Mesendoderm (in vitro differentiated cells): ENCODE data around the gene ARHGAP5.

Experiments used
- DNase-seq: peaks from one replicate; pipeline ENCODE4 v3.0.0; 2013
- H2AK5ac ChIP-seq: 2 replicates; pipeline ENCODE4 v1.6.1; 2013; ENCODE audit warnings: low read length, inconsistent platforms
- H2BK120ac ChIP-seq: 2 replicates; pipeline ENCODE4 v1.6.1; 2013; ENCODE audit warnings: low read depth, mild to moderate bottlenecking, low read length, moderate library complexity, mixed read lengths
- H2BK15ac ChIP-seq: replicated peaks from 2 replicates; pipeline ENCODE4 v1.6.1; 2013; ENCODE audit warnings: low read depth, mild to moderate bottlenecking, moderate library complexity
- H2BK5ac ChIP-seq: 2 replicates; pipeline ENCODE4 v1.6.1; 2013; ENCODE audit warnings: low read length, inconsistent platforms
- H3K18ac ChIP-seq: 2 replicates; pipeline ENCODE4 v1.6.1; 2013; ENCODE audit warnings: mild to moderate bottlenecking, low read length, mixed read lengths
- H3K23ac ChIP-seq: one replicate; pipeline ENCODE4 v1.6.1; 2013; ENCODE audit warnings: low read length
- H3K27ac ChIP-seq: 2 replicates; pipeline ENCODE4 v1.5.1; 2013; ENCODE audit warnings: low read depth, mild to moderate bottlenecking, inconsistent platforms, low read length, moderate library complexity
- H3K27me3 ChIP-seq: 2 replicates; pipeline ENCODE4 v1.6.1; 2013; ENCODE audit warnings: low read length, control low read depth, mild to moderate bottlenecking, inconsistent platforms; ENCODE audit not compliant: insufficient read depth, poor library complexity
- H3K36me3 ChIP-seq: 2 replicates; pipeline ENCODE4 v1.6.1; 2013; ENCODE audit warnings: low read length, inconsistent platforms; ENCODE audit not compliant: control insufficient read depth, insufficient read depth
- H3K4ac ChIP-seq: one replicate; pipeline ENCODE4 v1.6.1; 2013; ENCODE audit warnings: low read depth, mild to moderate bottlenecking, low read length, moderate library complexity
- H3K4me1 ChIP-seq: 2 replicates; pipeline ENCODE4 v1.6.1; 2013; ENCODE audit warnings: low read depth, low read length, inconsistent platforms; ENCODE audit not compliant: control insufficient read depth
- H3K4me2 ChIP-seq: 2 replicates; pipeline ENCODE4 v1.6.1; 2013; ENCODE audit warnings: low read length
- H3K4me3 ChIP-seq: 2 replicates; pipeline ENCODE4 v1.5.1; 2013; ENCODE audit warnings: mild to moderate bottlenecking, low read length
- H3K56ac ChIP-seq: one replicate; pipeline ENCODE4 v1.6.1; 2013; ENCODE audit warnings: low read length
- H3K79me1 ChIP-seq: 2 replicates; pipeline ENCODE4 v1.6.1; 2013; ENCODE audit warnings: low read length, inconsistent platforms
- H3K79me2 ChIP-seq: 2 replicates; pipeline ENCODE4 v1.6.1; 2013; ENCODE audit warnings: mild to moderate bottlenecking, low read length; ENCODE audit not compliant: control insufficient read depth, insufficient read depth
- H3K9ac ChIP-seq: 2 replicates; pipeline ENCODE4 v1.6.1; 2013; ENCODE audit warnings: low read length, inconsistent platforms
- H4K5ac ChIP-seq: one replicate; pipeline ENCODE4 v1.6.1; 2013; ENCODE audit warnings: low read length
- H4K8ac ChIP-seq: one replicate; pipeline ENCODE4 v1.6.1; 2013; ENCODE audit warnings: low read depth, mild to moderate bottlenecking, control low read depth, low read length, moderate library complexity
- WGBS: extraction: QIAGEN DNeasy Blood & Tissue Kit; methylation state at CpG from one replicate; pipeline ENCODE4 v1.1.7; 2013; ENCODE audit warnings: low lambda C conversion rate, missing lambda C conversion rate; ENCODE audit not compliant: insufficient coverage; ENCODE audit errors: extremely low coverage; 5-methylcytosine and 5-hydroxymethylcytosine counted together

ARHGAP5 gene

DNA sequence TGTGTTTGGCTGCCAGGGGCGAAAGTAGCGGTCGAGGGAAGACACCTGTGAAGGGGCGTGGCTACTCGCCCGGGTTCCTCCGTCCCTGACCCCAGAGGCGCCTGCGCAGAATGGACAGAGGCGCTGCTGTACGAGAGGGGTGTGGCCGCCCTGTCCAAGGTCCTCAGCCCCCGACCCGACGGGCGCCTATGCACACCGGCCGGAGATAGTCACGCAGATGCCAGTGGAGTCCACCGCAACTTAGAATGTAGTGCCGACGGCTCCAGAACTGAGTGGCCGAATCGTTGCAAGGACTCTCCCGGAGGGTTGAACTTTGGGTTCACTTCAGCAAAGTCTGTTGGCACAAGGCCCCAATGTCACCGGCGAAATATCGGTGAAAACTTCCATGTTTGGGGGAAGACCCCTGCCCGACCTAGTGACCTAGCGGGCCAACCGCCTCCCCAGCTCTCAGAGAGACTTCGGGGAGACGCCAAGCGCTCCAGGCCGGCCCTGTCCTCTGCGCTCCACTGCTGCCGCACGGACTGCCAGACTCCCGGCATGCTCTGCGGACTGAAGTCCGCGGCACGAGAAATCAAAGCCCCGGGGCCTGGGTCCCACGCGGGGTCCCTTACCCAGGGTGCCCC is 124.2 kb downstream of the ARHGAP5 start:
- peak overlapping the region; percentile 51 for H3K27ac ChIP-seq
- no peaks in the 10 kb centered on the region for H3K79me2 ChIP-seq
- H3K27me3 ChIP-seq, result no peaks in the 10 kb centered on the region
- H3K9ac ChIP-seq, result peak overlapping the region; percentile 70
- no peak overlapping the region for H3K23ac ChIP-seq
- H3K18ac ChIP-seq, result no peak overlapping the region
- peak; percentile 95 for DNase-seq
- peak overlapping the region; percentile 78 for H3K4me3 ChIP-seq
- H2AK5ac ChIP-seq, result no peak overlapping the region
- no peak overlapping the region for H4K8ac ChIP-seq
- no peaks in the 10 kb centered on the region for H3K4me1 ChIP-seq
- no peak overlapping the region for H3K4ac ChIP-seq
- peak overlapping the region; percentile 86 for H3K56ac ChIP-seq
- H2BK120ac ChIP-seq, result no peak overlapping the region
- H2BK15ac ChIP-seq, result no peak overlapping the region
- H4K5ac ChIP-seq, result no peak overlapping the region
- no peaks in the 10 kb centered on the region for H3K79me1 ChIP-seq
- no CpG with 5 or more reads among the region's 46 CpGs for WGBS
- H3K36me3 ChIP-seq, result no peaks in the 10 kb centered on the region
- H3K4me2 ChIP-seq, result peak overlapping the region; percentile 84
- no peak overlapping the region for H2BK5ac ChIP-seq

DNA sequence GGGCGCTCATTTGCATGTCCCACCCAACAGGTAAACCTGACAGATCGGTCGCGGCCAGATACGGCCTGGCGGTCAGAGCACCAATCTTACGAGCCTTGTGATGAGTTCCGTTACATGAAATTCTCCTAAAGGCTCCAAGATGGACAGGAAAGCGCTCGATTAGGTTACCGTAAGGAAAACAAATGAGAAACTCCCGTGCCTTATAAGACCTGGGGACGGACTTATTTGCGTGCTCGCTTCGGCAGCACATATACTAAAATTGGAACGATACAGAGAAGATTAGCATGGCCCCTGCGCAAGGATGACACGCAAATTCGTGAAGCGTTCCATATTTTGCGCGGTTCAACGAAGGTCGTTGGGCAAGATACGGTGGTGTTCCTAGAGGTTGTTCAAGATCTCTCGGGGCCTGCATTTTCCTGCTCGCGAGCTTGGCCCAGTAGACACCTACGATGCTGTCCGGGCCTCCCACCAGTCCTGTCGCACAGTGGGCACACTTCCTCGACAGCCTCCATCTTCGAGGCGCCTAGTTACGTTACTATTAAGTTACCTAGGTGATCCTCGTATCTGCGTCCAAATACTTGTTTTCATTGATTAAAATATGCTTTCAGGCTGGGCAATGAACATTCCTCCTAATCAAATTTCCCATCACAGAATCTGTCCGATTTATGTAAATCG is 124.8 kb downstream of the ARHGAP5 start, which contains the start of gene RNU6-7:
TSS of gene RNU6-7 (plus strand) at position 230 of the 675 bp plus-strand sequence.
- Histone ChIP-seq H3K18ac (no peak within 1 kb of the TSS), H2BK5ac (no peak within 1 kb of the TSS), H3K79me2 (no peaks in the 10 kb centered on the region), H4K5ac (no peak within 1 kb of the TSS), H2AK5ac (no peak within 1 kb of the TSS), H4K8ac (no peak within 1 kb of the TSS), H3K9ac (peak within 1 kb of the TSS; percentile 70), H3K4ac (no peak within 1 kb of the TSS), H3K4me3 (peak within 1 kb of the TSS; percentile 78), H3K79me1 (no peaks in the 10 kb centered on the region), H3K23ac (no peak within 1 kb of the TSS), H2BK120ac (no peak within 1 kb of the TSS), H3K4me1 (no peaks in the 10 kb centered on the region), H3K27me3 (no peaks in the 10 kb centered on the region), H3K4me2 (peak within 1 kb of the TSS; percentile 84), H3K36me3 (no peaks in the 10 kb centered on the region), H3K27ac (peak within 1 kb of the TSS; percentile 51), H3K56ac (peak within 1 kb of the TSS; percentile 86), H2BK15ac (no peak within 1 kb of the TSS)
- DNase-seq, result peak; percentile 74
- WGBS, result no CpG with 5 or more reads among the region's 40 CpGs

DNA sequence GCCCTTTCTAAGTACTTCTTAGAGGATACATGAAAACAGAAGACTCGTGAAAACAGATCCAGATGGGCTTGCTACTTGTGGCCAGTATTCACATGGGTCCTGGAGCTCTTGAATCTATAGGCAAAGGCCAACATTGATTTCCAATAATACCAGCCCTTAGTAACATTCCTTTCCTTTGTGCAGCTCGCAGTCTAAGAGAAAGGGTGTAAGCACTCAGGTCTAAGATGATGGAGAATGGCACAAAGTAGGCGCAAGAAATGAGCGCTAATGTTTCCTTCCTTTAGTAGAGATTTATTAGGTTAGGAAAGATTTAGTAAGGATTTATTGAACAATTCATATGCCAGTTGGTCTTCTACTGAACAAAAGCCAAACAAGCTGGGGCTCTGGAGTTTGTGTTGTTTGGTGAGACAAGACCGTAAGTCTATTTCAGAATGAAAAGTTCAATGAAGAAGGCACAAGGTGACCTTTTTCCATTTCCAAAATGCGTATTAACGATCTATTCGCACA is 125.4 kb downstream of the ARHGAP5 start:
- H3K27ac ChIP-seq, result no peak overlapping the region
- no peak overlapping the region for H3K23ac ChIP-seq
- no peaks in the 10 kb centered on the region for H3K27me3 ChIP-seq
- no peaks in the 10 kb centered on the region for H3K79me2 ChIP-seq
- no peak overlapping the region for H4K8ac ChIP-seq
- no peak overlapping the region for H3K18ac ChIP-seq
- H4K5ac ChIP-seq, result no peak overlapping the region
- no peaks in the 10 kb centered on the region for H3K4me1 ChIP-seq
- H3K4ac ChIP-seq, result no peak overlapping the region
- H3K4me2 ChIP-seq, result peak overlapping the region; percentile 84
- no peak overlapping the region for H2BK5ac ChIP-seq
- WGBS, result no CpG with 5 or more reads among the region's 8 CpGs
- H2BK120ac ChIP-seq, result no peak overlapping the region
- no peaks in the 10 kb centered on the region for H3K36me3 ChIP-seq
- H3K56ac ChIP-seq, result peak overlapping the region; percentile 18
- H2AK5ac ChIP-seq, result no peak overlapping the region
- no peak overlapping the region for H3K4me3 ChIP-seq
- no peak overlapping the region for H2BK15ac ChIP-seq
- peak; percentile 52 for DNase-seq
- no peaks in the 10 kb centered on the region for H3K79me1 ChIP-seq
- H3K9ac ChIP-seq, result peak overlapping the region; percentile 50

DNA sequence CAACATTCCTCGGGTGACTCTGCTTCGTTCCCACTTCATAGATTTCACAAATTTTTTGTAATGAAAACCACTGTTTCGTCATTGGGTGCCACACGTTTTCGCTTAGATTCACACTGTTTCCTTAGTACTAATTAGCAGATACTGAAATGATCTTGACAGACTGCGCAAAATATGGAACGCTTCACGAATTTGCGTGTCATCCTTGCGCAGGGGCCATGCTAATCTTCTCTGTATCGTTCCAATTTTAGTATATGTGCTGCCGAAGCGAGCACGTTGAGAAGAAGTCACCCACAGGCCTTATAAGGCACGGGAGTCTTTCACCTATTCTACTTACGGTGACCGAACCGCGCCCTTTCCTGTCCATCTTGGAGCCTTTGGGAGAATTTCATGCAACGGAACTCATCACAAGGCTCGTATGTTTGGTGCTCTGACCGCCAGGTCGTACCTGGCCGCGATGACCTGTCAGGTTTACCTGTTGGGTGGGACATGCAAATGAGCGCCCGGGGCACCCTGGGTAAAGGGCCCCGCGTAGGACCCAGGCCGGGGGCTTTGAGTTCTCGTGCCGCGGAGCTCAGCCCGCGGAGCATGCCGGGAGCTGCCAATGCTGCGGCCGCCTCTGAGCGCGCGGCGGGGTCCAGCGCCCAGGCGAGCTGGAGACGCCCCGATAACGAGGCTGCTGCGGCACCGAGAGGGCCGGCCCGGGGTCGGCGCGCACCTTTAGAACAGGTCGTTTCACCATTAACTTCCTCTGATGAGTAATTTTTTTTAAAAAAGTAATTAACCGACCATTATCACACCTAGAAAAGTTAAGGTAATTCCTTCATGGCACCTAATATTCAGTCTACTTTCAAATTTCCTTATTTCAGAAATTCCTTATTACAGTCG is 126.1 kb downstream of the ARHGAP5 start, which contains the start of gene RNU6-8:
TSS of gene RNU6-8 (minus strand) at position 272 of the 885 bp plus-strand sequence.
- Histone ChIP-seq H2BK5ac (peak within 1 kb of the TSS; percentile 39), H3K4me3 (peak within 1 kb of the TSS; percentile 78), H2BK120ac (no peak within 1 kb of the TSS), H3K79me1 (no peaks in the 10 kb centered on the region), H4K5ac (no peak within 1 kb of the TSS), H3K36me3 (no peaks in the 10 kb centered on the region), H4K8ac (no peak within 1 kb of the TSS), H3K9ac (peak within 1 kb of the TSS; percentile 61), H3K56ac (peak within 1 kb of the TSS; percentile 76), H3K18ac (peak within 1 kb of the TSS; percentile 87), H3K4ac (no peak within 1 kb of the TSS), H3K23ac (no peak within 1 kb of the TSS), H3K79me2 (no peaks in the 10 kb centered on the region), H3K27me3 (no peaks in the 10 kb centered on the region), H3K27ac (no peak within 1 kb of the TSS), H3K4me1 (no peaks in the 10 kb centered on the region), H2BK15ac (no peak within 1 kb of the TSS), H3K4me2 (peak within 1 kb of the TSS; percentile 84), H2AK5ac (no peak within 1 kb of the TSS)
- WGBS, result no CpG with 5 or more reads among the region's 57 CpGs
- DNase-seq, result peak; percentile 93

DNA sequence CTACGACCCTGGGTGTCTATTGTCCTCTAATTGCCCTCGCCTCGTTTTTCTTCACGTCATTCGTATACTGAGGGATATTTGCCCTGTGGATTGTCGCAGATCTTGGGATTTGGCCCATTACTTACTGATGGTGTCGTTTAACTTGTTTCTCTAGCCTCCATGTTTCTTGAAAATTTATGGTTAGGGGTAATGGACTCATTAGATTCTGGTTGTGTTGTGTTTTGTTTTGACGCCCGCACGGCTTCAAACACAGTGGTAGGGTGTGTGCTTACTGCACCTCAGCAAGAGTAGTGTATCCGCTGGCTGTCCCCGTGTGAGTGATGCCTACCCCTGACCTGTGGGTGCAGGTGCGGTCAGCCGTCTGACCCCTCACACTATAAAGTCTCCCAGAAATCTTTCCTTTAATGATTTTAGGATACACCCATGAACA is 126.8 kb downstream of the ARHGAP5 start:
- Histone ChIP-seq H3K9ac (peak overlapping the region; percentile 4), H3K18ac (no peak overlapping the region), H3K56ac (peak overlapping the region; percentile 63), H3K79me1 (no peaks in the 10 kb centered on the region), H4K8ac (no peak overlapping the region), H3K27me3 (no peaks in the 10 kb centered on the region), H2BK15ac (no peak overlapping the region), H3K4me2 (peak overlapping the region; percentile 5), H3K4me3 (peak overlapping the region; percentile 10), H3K4me1 (no peaks in the 10 kb centered on the region), H3K36me3 (no peaks in the 10 kb centered on the region), H3K4ac (no peak overlapping the region), H4K5ac (no peak overlapping the region), H3K27ac (no peak overlapping the region), H2BK120ac (no peak overlapping the region), H3K79me2 (no peaks in the 10 kb centered on the region), H3K23ac (no peak overlapping the region), H2BK5ac (no peak overlapping the region), H2AK5ac (no peak overlapping the region)
- no peak for DNase-seq
- whole genome bisulfite sequencing, result no CpG with 5 or more reads among the region's 14 CpGs
